ENCODE measurements around the gene TP53I11.

GRCh38 chr11:44944853-44945235 lies 5.8 kb downstream of the TP53I11 start:
- TF ChIP-seq EZH2 (IDR thresholded peaks at IDR 0.05; ENCODE audit: low read length) (no peak), CTCF (optimal IDR thresholded peaks at IDR 0.05 in 1 of 3, IDR thresholded peaks at IDR 0.05 in 1 of 3, conservative IDR thresholded peaks at IDR 0.05 in 1 of 3; ENCODE audit: extremely low read depth in 1 of 3, insufficient read depth in 2 of 3, low read length in 3 of 3) (no peak)

Data from keratinocyte (primary cell).